H1 (cell line): ENCODE measurements around the gene EWSR1. TPM values are rescaled to one million over a fixed set of nuclear protein-coding genes. Genes with fewer than 3 reads are reported as not detected.

Experiments
- CTCF ChIA-PET: fragments of 300-600 bp; sonication (Branson Sonifier 250); formaldehyde crosslinking; loops from one replicate; lab custom pipeline; 2021; ENCODE audit not compliant: partially characterized antibody; lab: Charles Lee
- POLR2A ChIA-PET: fragments of 300-600 bp; sonication (Branson Sonifier 250); formaldehyde crosslinking; loops from one replicate; lab custom pipeline; 2021; ENCODE audit warnings: inconsistent platforms; ENCODE audit not compliant: partially characterized antibody; lab: Charles Lee
- DNase-seq, 2 experiments: peaks; one replicate each; pipeline versions ENCODE4 v3.0.0 to v3.0.0-alpha.2; 2010 to 2022; ENCODE audit warnings: low spot score in 2 of 2, low read depth in 1 of 2, mixed read lengths in 1 of 2
- FAIRE-seq: peaks from 2 replicates; lab custom pipeline; 2011; peaks lifted over from hg19 to GRCh38; lab: Jason Lieb, UNC
- H2AFZ ChIP-seq: 2 replicates; pipeline ENCODE4 v1.8.1; 2012; ENCODE audit warnings: low read length, inconsistent platforms
- H2AK5ac ChIP-seq: 2 replicates; pipeline ENCODE4 v1.6.1; 2013; ENCODE audit warnings: low read depth, low read length
- H2BK120ac ChIP-seq: replicated peaks from 2 replicates; pipeline ENCODE3; 2013; ENCODE audit warnings: low read depth, low read length, inconsistent platforms
- H2BK12ac ChIP-seq: 2 replicates; pipeline ENCODE4 v1.6.1; 2013; ENCODE audit warnings: low read depth, low read length
- H2BK15ac ChIP-seq: 2 replicates; pipeline ENCODE4 v1.6.1; 2013; ENCODE audit warnings: low read length
- H2BK20ac ChIP-seq: 2 replicates; pipeline ENCODE4 v1.6.1; 2013; ENCODE audit warnings: low read length
- H2BK5ac ChIP-seq: 2 replicates; pipeline ENCODE4 v1.6.1; 2013; ENCODE audit warnings: low read depth, low read length
- H3K14ac ChIP-seq: 2 replicates; pipeline ENCODE4 v1.6.1; 2013; ENCODE audit warnings: inconsistent platforms; ENCODE audit not compliant: insufficient read length
- H3K18ac ChIP-seq: 2 replicates; pipeline ENCODE4 v1.6.1; 2013; ENCODE audit warnings: low read length; ENCODE audit errors: extremely low read depth
- H3K23ac ChIP-seq: 2 replicates; pipeline ENCODE4 v1.6.1; 2013; ENCODE audit warnings: inconsistent platforms; ENCODE audit not compliant: insufficient read length
- H3K23me2 ChIP-seq: 2 replicates; pipeline ENCODE4 v1.6.1; 2013; ENCODE audit warnings: low read depth, low read length
- H3K27ac ChIP-seq: 2 replicates; pipeline ENCODE4 v1.6.1; 2011; ENCODE audit warnings: low read depth, low read length, inconsistent platforms
- H3K27me3 ChIP-seq, 4 experiments: replicated peaks in 1 of 4; 1 replicate in 1 of 4; 2 replicates in 3 of 4; pipeline versions ENCODE4 v1.6.1 to v1.8.1; 2011 to 2013; ENCODE audit warnings: low read length in 3 of 4, mild to moderate bottlenecking in 3 of 4, inconsistent platforms in 2 of 4, mixed read lengths in 2 of 4, moderate library complexity in 1 of 4; ENCODE audit not compliant: control insufficient read depth in 3 of 4, insufficient read depth in 3 of 4; ENCODE audit errors: extremely low read depth in 1 of 4
- H3K36me3 ChIP-seq, 4 experiments: 2 replicates each; pipeline versions ENCODE4 v1.6.1 to v1.8.1; 2011 to 2013; ENCODE audit warnings: mild to moderate bottlenecking in 4 of 4, low read length in 3 of 4, moderate library complexity in 2 of 4, control low read depth in 1 of 4, inconsistent platforms in 1 of 4; ENCODE audit not compliant: insufficient read depth in 4 of 4, control insufficient read depth in 2 of 4
- H3K4ac ChIP-seq: replicated peaks from 2 replicates; pipeline ENCODE3; 2013; ENCODE audit warnings: low read length, low read depth, mixed read lengths, inconsistent platforms; ENCODE audit not compliant: insufficient read length
- H3K4me1 ChIP-seq, 4 experiments: replicated peaks in 1 of 4; 1 replicate in 1 of 4; 2 replicates in 3 of 4; pipeline versions ENCODE4 v1.6.1 to v1.8.1; 2011 to 2013; ENCODE audit warnings: low read length in 3 of 4, inconsistent platforms in 2 of 4, mixed read lengths in 1 of 4; ENCODE audit not compliant: insufficient read depth in 4 of 4, control insufficient read depth in 3 of 4
- H3K4me2 ChIP-seq, 2 experiments: 2 replicates each; pipeline versions ENCODE4 v1.6.1 to v1.8.1; 2011 to 2013; ENCODE audit warnings: low read depth in 2 of 2, low read length in 2 of 2, control low read depth in 1 of 2, inconsistent platforms in 1 of 2, mild to moderate bottlenecking in 1 of 2; ENCODE audit not compliant: insufficient read depth in 1 of 2
- H3K4me3 ChIP-seq, 4 experiments: fragments of 200-600, 300-600 bp in 1 of 4; sonication (generic), shearing (Covaris generic), sonication (Bioruptor Twin) in 1 of 4; 2 replicates each; pipeline versions ENCODE4 v1.5.1 to v1.8.1; 2011 to 2016; ENCODE audit warnings: low read length in 4 of 4, low read depth in 3 of 4, control low read depth in 2 of 4, inconsistent platforms in 2 of 4, mild to moderate bottlenecking in 2 of 4, mixed read lengths in 1 of 4, moderate library complexity in 1 of 4; ENCODE audit not compliant: insufficient read depth in 2 of 4; ENCODE audit errors: extremely low read depth in 1 of 4
- H3K56ac ChIP-seq: replicated peaks from 2 replicates; pipeline ENCODE3; 2013; ENCODE audit warnings: low read depth, mild to moderate bottlenecking, mixed read lengths, low read length, inconsistent platforms; ENCODE audit not compliant: insufficient read length
- H3K79me1 ChIP-seq: 2 replicates; pipeline ENCODE4 v1.6.1; 2013; ENCODE audit warnings: low read depth, low read length, control low read depth
- H3K79me2 ChIP-seq, 2 experiments: 2 replicates each; pipeline versions ENCODE4 v1.6.1 to v1.8.1; 2012 to 2013; ENCODE audit warnings: low read length in 2 of 2, mild to moderate bottlenecking in 2 of 2, inconsistent platforms in 1 of 2; ENCODE audit not compliant: insufficient read depth in 2 of 2, control insufficient read depth in 1 of 2
- H3K9ac ChIP-seq, 4 experiments: replicated peaks in 1 of 4; 1 replicate in 1 of 4; 2 replicates in 3 of 4; pipeline versions ENCODE4 v1.6.1 to v1.8.1; 2011 to 2013; ENCODE audit warnings: low read depth in 3 of 4, low read length in 3 of 4, control low read depth in 2 of 4, mild to moderate bottlenecking in 2 of 4, moderate library complexity in 2 of 4, inconsistent platforms in 1 of 4; ENCODE audit errors: extremely low read depth in 1 of 4
- H3K9me3 ChIP-seq, 2 experiments: 2 replicates each; pipeline versions ENCODE4 v1.6.1 to v1.8.1; 2012 to 2013; ENCODE audit warnings: mild to moderate bottlenecking in 2 of 2, moderate library complexity in 2 of 2, control low read depth in 1 of 2, inconsistent platforms in 1 of 2, low read depth in 1 of 2, low read length in 1 of 2, mixed read lengths in 1 of 2; ENCODE audit not compliant: insufficient read depth in 2 of 2
- H4K20me1 ChIP-seq, 2 experiments: replicated peaks in 1 of 2; 2 replicates each; pipeline versions ENCODE3 to v1.8.1; 2011 to 2013; ENCODE audit warnings: inconsistent platforms in 2 of 2, low read length in 2 of 2, mild to moderate bottlenecking in 1 of 2; ENCODE audit not compliant: insufficient read depth in 2 of 2, control insufficient read depth in 1 of 2
- H4K5ac ChIP-seq: 2 replicates; pipeline ENCODE4 v1.6.1; 2013; ENCODE audit warnings: low read length, low read depth, mixed read lengths, inconsistent platforms; ENCODE audit not compliant: insufficient read length
- H4K8ac ChIP-seq: 2 replicates; pipeline ENCODE4 v1.8.0; 2013; ENCODE audit warnings: mild to moderate bottlenecking, moderate library complexity, low read length, inconsistent platforms; ENCODE audit not compliant: insufficient read depth; ENCODE audit errors: extremely low read depth
- H4K91ac ChIP-seq: replicated peaks from 2 replicates; pipeline ENCODE3; 2013; ENCODE audit warnings: low read length, mixed read lengths, inconsistent platforms; ENCODE audit not compliant: insufficient read length
- CHD1 ChIP-seq: IDR thresholded peaks from 2 replicates; pipeline ENCODE4 v1.6.1; 2012; ENCODE audit warnings: low read depth, low read length, improper control_type of control experiment
- GABPA ChIP-seq: IDR thresholded peaks from 2 replicates; pipeline ENCODE4 v1.6.1; 2011; ENCODE audit warnings: mild to moderate bottlenecking, low read length, moderate library complexity, borderline replicate concordance; ENCODE audit not compliant: insufficient read depth
- HDAC2 ChIP-seq, 2 experiments: fragments of 300-600 bp in 1 of 2; sonication (generic) in 1 of 2; IDR thresholded peaks; 2 replicates each; pipeline ENCODE4 v1.6.1; 2011 to 2012; ENCODE audit warnings: low read depth in 2 of 2, low read length in 2 of 2, mild to moderate bottlenecking in 2 of 2, moderate library complexity in 2 of 2, borderline replicate concordance in 1 of 2, inconsistent platforms in 1 of 2
- KDM4A ChIP-seq: IDR thresholded peaks from one replicate; pipeline ENCODE4 v1.7.1; 2012; ENCODE audit warnings: low read depth, mild to moderate bottlenecking, moderate library complexity, low read length, inconsistent platforms; ENCODE audit not compliant: severe bottlenecking
- POLR2A ChIP-seq, 2 experiments: IDR thresholded peaks; 1 replicate in 1 of 2; 2 replicates in 1 of 2; pipeline ENCODE4 v1.6.1; 2011; ENCODE audit warnings: low read depth in 2 of 2, low read length in 2 of 2, mild to moderate bottlenecking in 2 of 2; ENCODE audit errors: control extremely low read depth in 1 of 2
- RXRA ChIP-seq: IDR thresholded peaks from 2 replicates; pipeline ENCODE4 v1.6.1; 2011; ENCODE audit warnings: low read depth, mild to moderate bottlenecking, low read length, moderate library complexity; ENCODE audit not compliant: insufficient read depth
- SP4 ChIP-seq: IDR thresholded peaks from 2 replicates; pipeline ENCODE4 v1.6.1; 2012; ENCODE audit warnings: low read length, inconsistent platforms
- TAF7 ChIP-seq: optimal IDR thresholded peaks from 2 replicates; pipeline ENCODE3; 2011; ENCODE audit warnings: low read depth, mild to moderate bottlenecking, inconsistent platforms, low read length, moderate library complexity, borderline replicate concordance
- WGBS, 2 experiments: shearing (Covaris generic) in 1 of 2; methylation state at CpG; one replicate each; pipeline versions ENCODE4 v1.1.6 to v1.1.7; 2013 to 2015; ENCODE audit warnings: low lambda C conversion rate in 2 of 2, mixed read lengths in 2 of 2, inconsistent platforms in 1 of 2, low coverage in 1 of 2, missing lambda C conversion rate in 1 of 2; ENCODE audit not compliant: insufficient replicate concordance in 2 of 2, insufficient coverage in 1 of 2, insufficient read length in 1 of 2; ENCODE audit errors: extremely low coverage in 1 of 2, missing lambda C conversion rate in 1 of 2; 5-methylcytosine and 5-hydroxymethylcytosine counted together
- long read RNA-seq, 2 experiments: library from RNA in 1 of 2; library from capped mRNA in 1 of 2; stranded (forward); transcript quantifications; one replicate each; pipeline ENCODE4 v2.0.0, GENCODE V29; 2021; ENCODE audit warnings: inconsistent platforms in 1 of 2
- polyA minus RNA-seq, 3 experiments: library from RNA; depleted of rRNA, polyadenylated mRNA; stranded (reverse); fragments of >200 nt; gene quantifications; 1 replicate in 2 of 3; 2 replicates in 1 of 3; pipeline ENCODE4 v1.2.3, GENCODE V29; 2011
- polyA plus RNA-seq, 7 experiments: library from polyadenylated mRNA; depleted of rRNA in 3 of 7; stranded (reverse) in 5 of 7; unstranded in 2 of 7; fragments of >200 nt in 5 of 7; fragments of 200-250 nt in 2 of 7; gene quantifications; 1 replicate in 5 of 7; 2 replicates in 1 of 7; 4 replicates in 1 of 7; pipeline versions ENCODE4 v1.2.1 to v1.2.3, GENCODE V29; 2011 to 2013; ENCODE audit warnings: missing spikeins in 2 of 7, mixed read lengths in 2 of 7
- total RNA-seq: library from RNA; stranded (reverse); fragmentation: NEBNext Ultra II Directional; extraction: Animal tissue kit (Norgen Biotek cat#: 25700); gene quantifications from 2 replicates; pipeline ENCODE4 v1.2.1, GENCODE V29; 2021

The EWSR1 gene
- total RNA-seq: 385 and 387 TPM in 2 replicates
- 646 and 930 TPM in 2 replicates for polyA plus RNA-seq (2011; rRNA removed)
- 525 TPM for polyA plus RNA-seq (2011; cell fraction: cytosol; rRNA removed)
- 1,044 TPM for polyA plus RNA-seq (2011; cell fraction: nucleus; rRNA removed)
- 380 to 507 TPM (median 400 TPM) in 4 replicates for polyA plus RNA-seq (2012, experiment 1 of 2)
- 92.9 TPM for polyA plus RNA-seq (2012, experiment 2 of 2)
- 297 TPM for polyA plus RNA-seq (2013, experiment 1 of 2)
- 268 TPM for polyA plus RNA-seq (2013, experiment 2 of 2)
- polyA minus RNA-seq (2011; rRNA and poly(A)+ RNA removed): 575 and 704 TPM in 2 replicates
- polyA minus RNA-seq (2011; cell fraction: cytosol; rRNA and poly(A)+ RNA removed): 228 TPM
- 291 TPM for polyA minus RNA-seq (2011; cell fraction: nucleus; rRNA and poly(A)+ RNA removed)
- long read RNA-seq, experiment 1, partial matches to known transcripts: 69 of 78 reads
- long read RNA-seq, experiment 1, other reads (novel, unspliced or antisense): 5 of 78 reads
- long read RNA-seq, experiment 2, transcript EWSR1-206 (17 exons, 2,654 nt): minor isoform, 39 of 202 reads
- long read RNA-seq, experiment 2, transcript EWSR1-207 (17 exons, 2,207 nt): major isoform, 42 of 202 reads
- long read RNA-seq, experiment 2, transcript EWSR1-217 (8 exons, 3,231 nt): minor isoform, 6 of 202 reads
- long read RNA-seq, experiment 2, partial matches to known transcripts: 84 of 202 reads
- long read RNA-seq, experiment 2, other reads (novel, unspliced or antisense): 29 of 202 reads

- H3K4ac ChIP-seq: peak within 1 kb of the TSS; percentile 92
- peak within 1 kb of the TSS; percentile 99 for H4K5ac ChIP-seq
- CTCF ChIA-PET: interaction anchor here (1.0 kb wide), 1 partner anchor 64 kb away, joined by 4 read pairs; no protein-coding TSS in a partner anchor
- H2BK20ac ChIP-seq: peak within 1 kb of the TSS; percentile 43; the same call in 1 of the 2 replicates
- H2AFZ ChIP-seq: peak within 1 kb of the TSS; percentile 99; the same call in 1 of the 2 replicates
- 1% methylated on average over 55 of the region's 67 CpGs; no CpG with 5 or more reads in 1 of the 2 experiments for WGBS, 2 experiments
- peak within 1 kb of the TSS; percentile 94 to 100 (median 100) for H3K9ac ChIP-seq
- peak within 1 kb of the TSS; percentile 100 for H2BK5ac ChIP-seq
- peaks cover 32 to 33% of the 10 kb centered on the region in 2 experiments for H4K20me1 ChIP-seq
- peak within 1 kb of the TSS; percentile 95 for H2BK15ac ChIP-seq
- H3K23ac ChIP-seq: no peak within 1 kb of the TSS
- peak within 1 kb of the TSS; percentile 80 to 96 (median 95) for H3K4me3 ChIP-seq
- peak within 1 kb of the TSS; percentile 94 for H2BK120ac ChIP-seq
- peaks cover 18% of the 10 kb centered on the region for H3K23me2 ChIP-seq
- H3K27ac ChIP-seq: peak within 1 kb of the TSS; percentile 100
- H4K91ac ChIP-seq: peak within 1 kb of the TSS; percentile 99
- POLR2A ChIA-PET: interaction anchor here (0.6 to 21.4 kb wide), 23 partner anchors 10 to 500 kb away, joined by 3 to 436 read pairs (median 5); partner anchors contain the start of genes EMID1, GAS2L1 and XBP1
- H3K4me2 ChIP-seq: peak within 1 kb of the TSS; percentile 73 to 80
- peak within 1 kb of the TSS; percentile 100 for H3K18ac ChIP-seq
- peak within 1 kb of the TSS; percentile 96 for H2BK12ac ChIP-seq
- H3K4me1 ChIP-seq: peaks cover 6 to 19% (median 11%) of the 10 kb centered on the region in 4 experiments; a peak in 6 of 7 replicates
- no peaks in the 10 kb centered on the region for H3K9me3 ChIP-seq
- H3K36me3 ChIP-seq: peaks cover 15 to 64% (median 26%) of the 10 kb centered on the region in 4 experiments
- no peak within 1 kb of the TSS for H3K14ac ChIP-seq
- H3K56ac ChIP-seq: peak within 1 kb of the TSS; percentile 99
- H3K27me3 ChIP-seq: no peaks in the 10 kb centered on the region
- H3K79me1 ChIP-seq: peaks cover 8% of the 10 kb centered on the region
- peak within 1 kb of the TSS; percentile 41; the same call in 1 of the 2 replicates for H2AK5ac ChIP-seq
- peak within 1 kb of the TSS; percentile 100 for H4K8ac ChIP-seq
- H3K79me2 ChIP-seq: peaks cover 43 to 67% of the 10 kb centered on the region in 2 experiments
- FAIRE-seq: no peak
- DNase-seq: peak; percentile 69 to 100
- TF ChIP-seq TAF7 (peak; percentile 56), SP4 (peak; percentile 86), POLR2A (IDR thresholded peaks at IDR 0.05; ENCODE audit: control extremely low read depth in 1 of 2, low read depth in 2 of 2, low read length in 2 of 2) (peak; percentile 87 to 91), KDM4A (peak; percentile 73), HDAC2 (IDR thresholded peaks at IDR 0.05; ENCODE audit: borderline replicate concordance in 1 of 2, low read depth in 2 of 2, low read length in 2 of 2) (no peak), GABPA (no peak), CHD1 (peak; percentile 94), RXRA (no peak)
Measured at GRCh38 chr22:29267858-29268510, at the start of gene EWSR1, which contains the start of gene RHBDD3. Gene EWSR1 (plus strand): TSS chr22:29268268. CDS start chr22:29268337, 69 bp downstream. Gene RHBDD3 (minus strand): TSS chr22:29267981. CDS start chr22:29265626, 2,355 bp downstream.
